HCT116 (cell line): Measurements from ENCODE around the gene CHTF8. TPM values are rescaled to one million over a fixed set of nuclear protein-coding genes. Genes with fewer than 3 reads are reported as not detected.

ENCODE experiments used
- ATAC-seq: fragments of 200-7000 bp; cut with Tn5 transposase; 2 replicates; pipeline ENCODE4 v1.9.1; 2020; ENCODE audit warnings: mild to moderate bottlenecking, moderate library complexity
- BruUV-seq: library from RNA; stranded (reverse); fragments of 400-500 nt; replicated peaks from 2 replicates; lab custom pipeline; 2021; lab: Mats Ljungman, UMichigan
- CTCF ChIA-PET: fragments of 300-600 bp; sonication (Branson Sonifier 250); formaldehyde crosslinking; loops from one replicate; lab custom pipeline; 2021; ENCODE audit warnings: antibody characterized with exemption; lab: Charles Lee
- POLR2A ChIA-PET: fragments of 300-600, 350-600 bp; sonication (Branson Sonifier 250); formaldehyde crosslinking; loops from one replicate; lab custom pipeline; 2021; ENCODE audit warnings: antibody characterized with exemption; lab: Charles Lee
- RAD21 ChIA-PET, 2 experiments: fragments of 300-600 bp; sonication (Branson Sonifier 250); formaldehyde crosslinking; loops; one replicate each; lab custom pipeline; 2023; ENCODE audit warnings: low total read pairs in 2 of 2; ENCODE audit not compliant: uncharacterized antibody in 2 of 2, unreplicated experiment in 2 of 2, low non-redundant PET in 1 of 2; lab: Charles Lee
- DNase-seq: peaks from one replicate; pipeline ENCODE4 v3.0.0-alpha.2; 2010; ENCODE audit warnings: low read depth, low spot score
- H2AFZ ChIP-seq: fragments of 200-600 bp; shearing (Covaris generic), sonication (generic); 2 replicates; pipeline ENCODE4 v1.6.1; 2017; ENCODE audit warnings: low read depth, mixed run types, mixed read lengths, antibody characterized with exemption, low read length; ENCODE audit not compliant: poor library complexity, severe bottlenecking
- H3K27ac ChIP-seq: 2 replicates; pipeline ENCODE4 v1.5.1; 2012; ENCODE audit warnings: low read depth, low read length
- H3K27me3 ChIP-seq: fragments of 200-600 bp; sonication (generic); 2 replicates; pipeline ENCODE4 v1.6.1; 2016; ENCODE audit warnings: mixed run types, low read length, mixed read lengths; ENCODE audit not compliant: insufficient read depth
- H3K36me3 ChIP-seq, 2 experiments: fragments of 200-500 bp in 1 of 2; fragments of 200-600 bp in 1 of 2; sonication (Bioruptor generic) in 1 of 2; sonication (generic) in 1 of 2; 2 replicates each; pipeline versions ENCODE4 v1.5.1 to v1.6.1; 2014 to 2016; ENCODE audit warnings: low read length in 2 of 2, inconsistent platforms in 1 of 2, mixed read lengths in 1 of 2, mixed run types in 1 of 2; ENCODE audit not compliant: insufficient read depth in 2 of 2, control insufficient read depth in 1 of 2
- H3K4me1 ChIP-seq, 2 experiments: fragments of 200-600 bp in 1 of 2; sonication (generic) in 1 of 2; 2 replicates each; pipeline versions ENCODE4 v1.5.1 to v1.6.1; 2012 to 2017; ENCODE audit warnings: low read length in 2 of 2, inconsistent platforms in 1 of 2, mild to moderate bottlenecking in 1 of 2, mixed read lengths in 1 of 2, mixed run types in 1 of 2, moderate library complexity in 1 of 2; ENCODE audit not compliant: insufficient read depth in 2 of 2, control insufficient read depth in 1 of 2
- H3K4me2 ChIP-seq: fragments of 200-600 bp; sonication (generic); 2 replicates; pipeline ENCODE4 v1.6.1; 2017; ENCODE audit warnings: mixed run types, low read length, mixed read lengths
- H3K4me3 ChIP-seq, 2 experiments: fragments of 200-600 bp in 1 of 2; sonication (generic) in 1 of 2; replicated peaks in 1 of 2; 2 replicates each; pipeline ENCODE4 v1.5.1; 2011 to 2016; ENCODE audit warnings: low read length in 2 of 2, control low read depth in 1 of 2, low read depth in 1 of 2, mild to moderate bottlenecking in 1 of 2, mixed read lengths in 1 of 2, mixed run types in 1 of 2
- H3K79me2 ChIP-seq: fragments of 200-600 bp; sonication (generic); 2 replicates; pipeline ENCODE4 v1.6.1; 2017; ENCODE audit warnings: mild to moderate bottlenecking, mixed run types, low read length, moderate library complexity, mixed read lengths; ENCODE audit not compliant: insufficient read depth
- H3K9ac ChIP-seq: fragments of 200-600 bp; sonication (generic); 2 replicates; pipeline ENCODE4 v1.6.1; 2016; ENCODE audit warnings: low read length, mixed read lengths
- H3K9me2 ChIP-seq: fragments of 200-600 bp; sonication (generic), shearing (Covaris generic); 2 replicates; pipeline ENCODE4 v1.6.1; 2017; ENCODE audit warnings: mixed run types, mild to moderate bottlenecking, moderate library complexity; ENCODE audit not compliant: insufficient read depth
- H3K9me3 ChIP-seq, 2 experiments: fragments of 200-500 bp in 1 of 2; fragments of 200-600 bp in 1 of 2; sonication (Bioruptor generic) in 1 of 2; sonication (generic) in 1 of 2; 2 replicates each; pipeline ENCODE4 v1.6.1; 2014 to 2017; ENCODE audit warnings: low read length in 2 of 2, mixed read lengths in 2 of 2, inconsistent platforms in 1 of 2, low read depth in 1 of 2, mild to moderate bottlenecking in 1 of 2, mixed run types in 1 of 2, moderate library complexity in 1 of 2; ENCODE audit not compliant: control insufficient read depth in 1 of 2, insufficient read depth in 1 of 2
- H4K20me1 ChIP-seq: fragments of 200-600 bp; sonication (generic), shearing (Covaris generic); 2 replicates; pipeline ENCODE4 v1.6.1; 2017; ENCODE audit warnings: mixed run types, mild to moderate bottlenecking, moderate library complexity; ENCODE audit not compliant: insufficient read depth
- ATF3 ChIP-seq: IDR thresholded peaks from 2 replicates; pipeline ENCODE4 v1.6.1; 2012
- CBX3 ChIP-seq: IDR thresholded peaks from 2 replicates; pipeline ENCODE4 v1.6.1; 2012; ENCODE audit warnings: low read depth
- CTCF ChIP-seq, 3 experiments: fragments of 200-600 bp in 1 of 3; sonication (generic) in 1 of 3; IDR thresholded peaks in 2 of 3; conservative IDR thresholded peaks in 1 of 3; 2 replicates each; pipeline ENCODE4 v1.5.1; 2012 to 2017; ENCODE audit warnings: low read depth in 2 of 3, low read length in 2 of 3, antibody characterized with exemption in 1 of 3, borderline replicate concordance in 1 of 3, control low read depth in 1 of 3, mild to moderate bottlenecking in 1 of 3, mixed read lengths in 1 of 3, mixed run types in 1 of 3, moderate library complexity in 1 of 3; ENCODE audit not compliant: insufficient read depth in 1 of 3
- EGR1 ChIP-seq: IDR thresholded peaks from 2 replicates; pipeline ENCODE4 v1.6.1; 2012; ENCODE audit warnings: low read depth
- JUND ChIP-seq: IDR thresholded peaks from 2 replicates; pipeline ENCODE4 v1.6.1; 2012
- RAD21 ChIP-seq: IDR thresholded peaks from 2 replicates; pipeline ENCODE4 v1.6.1; 2012; ENCODE audit warnings: low read depth, mild to moderate bottlenecking
- SIN3A ChIP-seq: IDR thresholded peaks from 2 replicates; pipeline ENCODE4 v1.6.1; 2012; ENCODE audit warnings: low read depth
- SP1 ChIP-seq: IDR thresholded peaks from 2 replicates; pipeline ENCODE4 v1.6.1; 2012; ENCODE audit warnings: low read depth
- YY1 ChIP-seq: IDR thresholded peaks from 2 replicates; pipeline ENCODE4 v1.6.1; 2011; ENCODE audit warnings: low read length, low read depth, moderate library complexity, mild to moderate bottlenecking; ENCODE audit not compliant: insufficient replicate concordance; ENCODE audit errors: extremely low read depth
- intact Hi-C: fragments of 100-400 bp; cut with micrococcal nuclease; formaldehyde crosslinking; loops from 2 replicates; pipeline ENCODE4 v1.10.0; 2022
- total RNA-seq: library from RNA; stranded (reverse); gene quantifications from one replicate; pipeline ENCODE4 v1.2.1, GENCODE V29; 2021; ENCODE audit not compliant: unreplicated experiment

Gene CHTF8
- total RNA-seq, 1 experiment from 2014 or later, result 184 TPM

GRCh38 chr16:69169607-69170352, 37.4 kb upstream of the CHTF8 start:
- Histone ChIP-seq H3K9me3 (no peaks in the 10 kb centered on the region), H4K20me1 (no peaks in the 10 kb centered on the region), H3K79me2 (peaks cover 15% of the 10 kb centered on the region; the same call in 1 of the 2 replicates), H3K4me1 (peaks cover 0 to 37% of the 10 kb centered on the region in 2 experiments; a peak in 2 of 4 replicates), H3K9me2 (no peaks in the 10 kb centered on the region), H2AFZ (no peak overlapping the region), H3K4me2 (no peak overlapping the region), H3K4me3 (no peak overlapping the region), H3K27me3 (no peaks in the 10 kb centered on the region), H3K36me3 (peaks cover 30 to 55% of the 10 kb centered on the region in 2 experiments), H3K9ac (no peak overlapping the region), H3K27ac (no peak overlapping the region)
- ChIA-PET RAD21 (no interaction called here), CTCF (no interaction called here), POLR2A (no interaction called here)
- intact Hi-C loops, result no loop called here
- TF ChIP-seq CBX3 (no peak), SIN3A (no peak), ATF3 (no peak), CTCF (IDR thresholded peaks at IDR 0.05 in 2 of 3, conservative IDR thresholded peaks at IDR 0.05 in 1 of 3; ENCODE audit: borderline replicate concordance in 1 of 3, insufficient read depth in 1 of 3, low read depth in 2 of 3, low read length in 2 of 3) (no peak), RAD21 (no peak), JUND (no peak)
- DNase-seq (no peak), ATAC-seq (no peak)
- BruUV-seq, result no TSS peak

- DNase-seq, result no peak
- no TSS peak for BruUV-seq
- RAD21 ChIA-PET, result no interaction called here
- CTCF ChIA-PET, result no interaction called here
- no peak for ATAC-seq
- Histone ChIP-seq H4K20me1 (no peaks in the 10 kb centered on the region), H3K9me3 (no peaks in the 10 kb centered on the region), H3K4me2 (no peak overlapping the region), H3K27ac (no peak overlapping the region), H3K4me3 (no peak overlapping the region), H3K79me2 (peaks cover 15% of the 10 kb centered on the region; the same call in 1 of the 2 replicates), H3K9me2 (no peaks in the 10 kb centered on the region), H3K4me1 (peaks cover 0 to 32% of the 10 kb centered on the region in 2 experiments; a peak in 2 of 4 replicates), H2AFZ (no peak overlapping the region), H3K27me3 (no peaks in the 10 kb centered on the region), H3K9ac (no peak overlapping the region), H3K36me3 (peaks cover 33 to 58% of the 10 kb centered on the region in 2 experiments)
- POLR2A ChIA-PET, result no interaction called here
- TF ChIP-seq CTCF (IDR thresholded peaks at IDR 0.05 in 2 of 3, conservative IDR thresholded peaks at IDR 0.05 in 1 of 3; ENCODE audit: borderline replicate concordance in 1 of 3, insufficient read depth in 1 of 3, low read depth in 2 of 3, low read length in 2 of 3) (no peak), ATF3 (no peak), SP1 (no peak), EGR1 (no peak), YY1 (no peak)
- intact Hi-C loops, result no loop called here
Measured at GRCh38 chr16:69169051-69169450, 36.7 kb upstream of the CHTF8 start.
